ENCODE data around the gene YY1. TPM values are rescaled to one million over a fixed set of nuclear protein-coding genes. Genes with fewer than 3 reads are reported as not detected.
A peak's percentile ranks its signal among the peaks of the same experiment; 100 is the strongest.

Gene YY1
- total RNA-seq, 1 experiment from 2014 or later = 83.1 TPM

DNA sequence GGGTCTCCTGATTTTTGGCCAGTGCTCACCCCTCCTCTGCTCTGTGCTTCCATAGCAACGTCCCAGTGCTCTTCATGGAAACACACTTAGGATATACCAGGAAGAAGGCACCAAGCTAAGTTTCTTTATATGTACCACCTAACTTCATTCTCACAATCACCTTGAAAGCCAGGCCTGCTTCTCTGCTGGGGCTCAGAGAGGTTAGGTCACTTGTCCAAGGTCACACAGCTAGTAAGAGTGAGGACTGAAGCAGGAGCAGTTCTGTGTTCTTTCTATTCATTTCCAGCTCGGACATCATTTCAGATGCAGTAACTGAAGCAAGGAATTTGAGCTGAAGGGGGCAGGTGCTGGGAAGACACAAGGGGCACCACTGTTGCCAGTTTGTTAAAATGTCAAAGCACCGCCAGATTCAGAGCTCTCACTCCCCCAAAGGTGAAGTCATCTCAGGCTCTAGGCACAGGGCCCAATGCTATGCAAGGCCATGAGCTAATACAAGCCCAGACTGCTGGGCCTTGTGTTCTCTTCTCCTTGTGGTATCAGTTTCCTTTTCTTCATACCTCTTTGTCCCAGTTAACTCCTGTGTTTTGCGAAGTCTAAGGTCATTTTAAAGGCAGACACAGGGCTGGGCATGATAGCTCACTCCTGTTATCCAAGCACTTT is 19.7 kb upstream of the YY1 start (continued):
- TF ChIP-seq, protein P1, sequence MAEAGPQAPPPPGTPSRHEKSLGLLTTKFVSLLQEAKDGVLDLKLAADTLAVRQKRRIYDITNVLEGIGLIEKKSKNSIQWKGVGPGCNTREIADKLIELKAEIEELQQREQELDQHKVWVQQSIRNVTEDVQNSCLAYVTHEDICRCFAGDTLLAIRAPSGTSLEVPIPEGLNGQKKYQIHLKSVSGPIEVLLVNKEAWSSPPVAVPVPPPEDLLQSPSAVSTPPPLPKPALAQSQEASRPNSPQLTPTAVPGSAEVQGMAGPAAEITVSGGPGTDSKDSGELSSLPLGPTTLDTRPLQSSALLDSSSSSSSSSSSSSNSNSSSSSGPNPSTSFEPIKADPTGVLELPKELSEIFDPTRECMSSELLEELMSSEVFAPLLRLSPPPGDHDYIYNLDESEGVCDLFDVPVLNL (CRISPR knock-in tag; IDR thresholded peaks at IDR 0.05; ENCODE audit: borderline replicate concordance, low read depth) = no peak
- TF ChIP-seq, protein P2, sequence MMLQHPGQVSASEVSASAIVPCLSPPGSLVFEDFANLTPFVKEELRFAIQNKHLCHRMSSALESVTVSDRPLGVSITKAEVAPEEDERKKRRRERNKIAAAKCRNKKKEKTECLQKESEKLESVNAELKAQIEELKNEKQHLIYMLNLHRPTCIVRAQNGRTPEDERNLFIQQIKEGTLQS (CRISPR knock-in tag; conservative IDR thresholded peaks at IDR 0.05) = no peak
- TF ChIP-seq PRRX2 (CRISPR knock-in tag; IDR thresholded peaks at IDR 0.05) = no peak
- no peak for TF ChIP-seq SOX15 (CRISPR knock-in tag; IDR thresholded peaks at IDR 0.05)
- TF ChIP-seq MXD4 (CRISPR knock-in tag; IDR thresholded peaks at IDR 0.05; ENCODE audit: borderline replicate concordance) = no peak
- no peak for TF ChIP-seq ELF4 (CRISPR knock-in tag; IDR thresholded peaks at IDR 0.05; ENCODE audit: low read depth)
- TF ChIP-seq, protein P3, sequence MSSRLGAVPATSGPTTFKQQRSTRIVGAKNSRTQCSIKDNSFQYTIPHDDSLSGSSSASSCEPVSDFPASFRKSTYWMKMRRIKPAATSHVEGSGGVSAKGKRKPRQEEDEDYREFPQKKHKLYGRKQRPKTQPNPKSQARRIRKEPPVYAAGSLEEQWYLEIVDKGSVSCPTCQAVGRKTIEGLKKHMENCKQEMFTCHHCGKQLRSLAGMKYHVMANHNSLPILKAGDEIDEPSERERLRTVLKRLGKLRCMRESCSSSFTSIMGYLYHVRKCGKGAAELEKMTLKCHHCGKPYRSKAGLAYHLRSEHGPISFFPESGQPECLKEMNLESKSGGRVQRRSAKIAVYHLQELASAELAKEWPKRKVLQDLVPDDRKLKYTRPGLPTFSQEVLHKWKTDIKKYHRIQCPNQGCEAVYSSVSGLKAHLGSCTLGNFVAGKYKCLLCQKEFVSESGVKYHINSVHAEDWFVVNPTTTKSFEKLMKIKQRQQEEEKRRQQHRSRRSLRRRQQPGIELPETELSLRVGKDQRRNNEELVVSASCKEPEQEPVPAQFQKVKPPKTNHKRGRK (CRISPR knock-in tag; IDR thresholded peaks at IDR 0.05; ENCODE audit: borderline replicate concordance) = no peak
- TF ChIP-seq FOXP1 (CRISPR knock-in tag; IDR thresholded peaks at IDR 0.05; ENCODE audit: borderline replicate concordance) = no peak
- no peak for TF ChIP-seq ESRRA (CRISPR knock-in tag; IDR thresholded peaks at IDR 0.05; ENCODE audit: borderline replicate concordance)

DNA sequence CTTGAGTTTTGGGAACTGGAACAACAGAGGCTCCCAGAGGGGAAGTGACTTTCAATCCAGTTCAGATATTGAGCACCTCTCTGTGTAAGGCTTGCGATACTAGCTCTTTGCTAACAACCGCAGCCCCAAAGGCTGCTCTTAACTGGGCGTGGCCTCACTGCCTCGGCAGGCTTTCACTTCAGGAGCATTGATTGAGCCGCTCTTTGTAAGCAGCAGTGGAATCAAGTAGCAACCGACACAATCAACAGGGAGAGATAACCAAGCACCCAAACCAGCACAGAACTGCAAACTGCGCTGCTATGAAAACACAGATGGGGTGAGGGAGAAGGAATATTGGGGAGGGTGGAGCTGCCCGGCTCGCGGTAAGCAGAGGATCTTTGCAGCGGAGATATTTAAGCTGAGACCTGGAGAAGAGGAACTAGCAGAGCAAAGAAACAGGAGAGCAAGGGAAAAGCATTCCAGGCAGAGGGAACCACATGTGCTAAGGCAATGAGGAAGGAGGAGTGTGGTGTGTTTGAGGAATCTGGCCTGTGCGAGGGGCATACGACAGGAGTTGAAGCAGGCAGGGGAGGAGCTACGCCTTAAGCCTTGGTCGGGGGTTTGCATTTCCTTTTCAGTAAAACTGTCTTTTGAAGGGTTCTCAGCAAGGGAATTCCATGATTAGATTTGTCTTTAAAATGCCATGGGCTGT is 17.3 kb upstream of the YY1 start:
- no peak overlapping the region for H3K27ac Mint-ChIP-seq
- POLR2A ChIA-PET = interaction anchor here (0.7 to 1.7 kb wide), 6 partner anchors 11 to 66 kb away, joined by 3 to 5 read pairs (median 4); no protein-coding TSS in a partner anchor
- H3K36me3 Mint-ChIP-seq = no peaks in the 10 kb centered on the region
- CTCF ChIA-PET = interaction anchor here (0.5 to 4.8 kb wide), 12 partner anchors 14 to 156 kb away, joined by 3 to 49 read pairs (median 4); no protein-coding TSS in a partner anchor
- TF ChIP-seq ZNF232 (CRISPR knock-in tag; IDR thresholded peaks at IDR 0.05) = 0 out of 2 replicates have a peak, but pooled peaks have one; percentile 26
- TF ChIP-seq GTF2I (CRISPR knock-in tag; conservative IDR thresholded peaks at IDR 0.05) = peak; percentile 98
- TF ChIP-seq PRDM15 (CRISPR knock-in tag; IDR thresholded peaks at IDR 0.05) = peak; percentile 54; the same call in 1 of the 2 replicates
- TF ChIP-seq ELF4 (CRISPR knock-in tag; IDR thresholded peaks at IDR 0.05; ENCODE audit: low read depth) = no peak
- TF ChIP-seq ZNF396 (CRISPR knock-in tag; IDR thresholded peaks at IDR 0.05; ENCODE audit: borderline replicate concordance) = 0 out of 2 replicates have a peak, but pooled peaks have one; percentile 24
- TF ChIP-seq, protein P2 (CRISPR knock-in tag; conservative IDR thresholded peaks at IDR 0.05) = no peak
- TF ChIP-seq, protein P4, sequence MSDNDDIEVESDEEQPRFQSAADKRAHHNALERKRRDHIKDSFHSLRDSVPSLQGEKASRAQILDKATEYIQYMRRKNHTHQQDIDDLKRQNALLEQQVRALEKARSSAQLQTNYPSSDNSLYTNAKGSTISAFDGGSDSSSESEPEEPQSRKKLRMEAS (CRISPR knock-in tag; IDR thresholded peaks at IDR 0.05) = peak; percentile 54
- TF ChIP-seq ZNF121 (CRISPR knock-in tag; IDR thresholded peaks at IDR 0.05) = peak; percentile 97
- no peak for TF ChIP-seq RELA (CRISPR knock-in tag; IDR thresholded peaks at IDR 0.05; ENCODE audit: borderline replicate concordance)
- H3K27me3 Mint-ChIP-seq (ENCODE audit: low read depth) = no peaks in the 10 kb centered on the region
- peak; percentile 83 for ATAC-seq
- H3K9me3 Mint-ChIP-seq = no peaks in the 10 kb centered on the region
- DNase-seq (ENCODE audit: low spot score) = peak; percentile 57
- H3K4me3 Mint-ChIP-seq = no peak overlapping the region
- H3K4me1 Mint-ChIP-seq = peaks cover 2% of the 10 kb centered on the region; the same call in 1 of the 2 replicates
